Measurements from ENCODE around the gene MICAL1. TPM values are rescaled to one million over a fixed set of nuclear protein-coding genes. Genes with fewer than 3 reads are reported as not detected.

Gene MICAL1
- total RNA-seq, 1 donor from 2014 or later, result 55.6 TPM

DNA sequence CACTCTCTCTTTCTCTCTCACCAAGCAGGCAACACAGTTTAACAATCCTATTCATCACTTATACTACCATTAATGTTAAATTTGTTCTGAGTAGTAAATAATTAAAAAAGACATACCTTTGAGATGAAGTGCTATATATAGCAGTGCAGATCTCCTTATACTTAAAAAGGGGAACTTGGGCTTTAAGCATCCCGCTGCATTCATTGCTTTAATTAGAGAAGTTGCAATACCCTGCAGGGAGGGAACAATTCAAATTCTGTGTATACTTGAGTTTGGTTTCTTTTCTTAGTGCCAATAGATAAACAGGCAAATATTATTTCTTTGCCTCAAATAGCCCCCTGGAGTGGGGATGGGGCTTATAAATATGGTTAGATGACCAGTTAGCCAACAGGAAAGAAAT lies 38.3 kb upstream of the MICAL1 start:
- no peak overlapping the region for H3K27ac ChIP-seq
- H3K36me3 ChIP-seq, result no peaks in the 10 kb centered on the region
- no peaks in the 10 kb centered on the region for H3K27me3 ChIP-seq
- TF ChIP-seq CTCF (IDR thresholded peaks at IDR 0.05), result no peak
- H3K9me3 ChIP-seq, result no peaks in the 10 kb centered on the region
- H3K4me3 ChIP-seq, result no peak overlapping the region
- intact Hi-C loops (cut with DNase I), result no loop called here
- H3K4me1 ChIP-seq, result no peaks in the 10 kb centered on the region
- DNase-seq (ENCODE audit: low spot score in 2 of 2), result no peak

GRCh38 chr6:109491207-109491938 lies 35.8 kb upstream of the MICAL1 start:
- Histone ChIP-seq H3K36me3 (no peaks in the 10 kb centered on the region), H3K9me3 (no peaks in the 10 kb centered on the region), H3K4me1 (no peaks in the 10 kb centered on the region), H3K4me3 (no peak overlapping the region), H3K27me3 (no peaks in the 10 kb centered on the region), H3K27ac (no peak overlapping the region)
- intact Hi-C loops (cut with DNase I), result no loop called here
- TF ChIP-seq CTCF (IDR thresholded peaks at IDR 0.05), result no peak
- no peak for DNase-seq (ENCODE audit: low spot score in 2 of 2)

DNA sequence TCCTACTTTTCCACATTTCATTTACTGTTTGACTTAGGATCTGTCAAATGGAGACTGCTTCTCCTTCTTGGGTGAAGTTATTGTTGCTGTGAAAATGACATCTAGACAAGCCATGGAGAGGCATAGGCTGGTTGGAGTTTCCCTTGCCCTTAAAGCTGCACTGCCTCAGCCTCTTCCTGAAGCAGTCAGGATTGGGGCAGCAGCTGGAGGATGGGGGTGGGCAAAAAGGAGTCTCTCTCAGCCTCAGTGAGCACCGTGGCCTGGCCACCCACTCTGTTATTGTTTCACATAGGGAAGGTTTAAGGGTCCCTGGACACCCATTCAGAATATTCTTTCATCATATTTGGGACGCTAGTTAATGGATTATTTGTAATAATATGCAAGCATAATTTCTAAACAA lies 35.1 kb upstream of the MICAL1 start:
- no peak for DNase-seq (ENCODE audit: low spot score in 2 of 2)
- no peaks in the 10 kb centered on the region for H3K36me3 ChIP-seq
- TF ChIP-seq CTCF (IDR thresholded peaks at IDR 0.05), result no peak
- no peaks in the 10 kb centered on the region for H3K27me3 ChIP-seq
- H3K4me3 ChIP-seq, result no peak overlapping the region
- intact Hi-C loops (cut with DNase I), result no loop called here
- H3K9me3 ChIP-seq, result no peaks in the 10 kb centered on the region
- H3K27ac ChIP-seq, result no peak overlapping the region
- H3K4me1 ChIP-seq, result no peaks in the 10 kb centered on the region

DNA sequence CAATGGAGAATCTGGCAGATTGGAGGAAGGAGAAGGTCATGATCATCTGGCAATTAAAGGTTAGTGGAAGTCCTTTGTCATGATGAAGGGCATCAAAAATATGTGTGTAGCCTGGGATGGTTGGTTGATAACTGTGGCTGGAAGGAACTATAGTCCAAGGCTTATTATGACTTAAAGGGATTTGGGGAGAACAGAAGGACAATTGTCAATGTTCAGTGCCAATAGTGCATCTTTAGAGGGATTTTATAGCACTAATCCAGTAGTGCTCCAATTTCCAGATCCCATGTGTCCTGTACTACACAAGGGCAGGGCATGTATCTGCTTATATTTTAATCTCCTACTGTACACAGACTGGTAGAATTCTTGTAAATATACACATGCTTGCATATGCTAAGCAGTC lies 32.4 kb upstream of the MICAL1 start:
- no peak overlapping the region for H3K4me3 ChIP-seq
- DNase-seq (ENCODE audit: low spot score in 2 of 2), result no peak
- H3K27ac ChIP-seq, result no peak overlapping the region
- no peaks in the 10 kb centered on the region for H3K36me3 ChIP-seq
- TF ChIP-seq CTCF (IDR thresholded peaks at IDR 0.05), result no peak
- no peaks in the 10 kb centered on the region for H3K9me3 ChIP-seq
- H3K27me3 ChIP-seq, result no peaks in the 10 kb centered on the region
- H3K4me1 ChIP-seq, result no peaks in the 10 kb centered on the region
- intact Hi-C loops (cut with DNase I), result no loop called here

DNA sequence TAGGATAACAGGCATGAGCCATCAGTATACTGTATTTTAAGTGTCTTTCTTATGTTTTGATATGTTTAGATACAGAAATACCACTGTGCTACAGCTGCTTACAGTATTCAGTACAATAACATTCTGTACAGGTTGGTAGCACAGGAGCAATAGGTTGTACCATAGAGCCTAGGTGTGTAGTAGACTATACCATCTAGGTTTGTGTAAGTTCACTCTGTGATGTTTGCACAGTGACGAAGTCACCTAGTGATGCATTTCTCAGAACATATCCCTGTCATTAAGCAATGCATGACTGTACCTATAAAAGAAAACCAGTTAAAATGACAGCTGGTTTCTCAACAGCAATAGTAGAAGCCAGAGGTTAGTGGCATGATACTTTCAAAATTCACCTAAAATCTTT lies 30.5 kb upstream of the MICAL1 start:
- intact Hi-C loops (cut with DNase I), result no loop called here
- no peak for TF ChIP-seq CTCF (IDR thresholded peaks at IDR 0.05)

More for the DNA sequence above, 30.5 kb upstream of the MICAL1 start:
- no peak overlapping the region for H3K27ac ChIP-seq
- H3K27me3 ChIP-seq, result no peaks in the 10 kb centered on the region
- no peak overlapping the region for H3K4me3 ChIP-seq
- H3K4me1 ChIP-seq, result peaks cover 8 to 12% of the 10 kb centered on the region in 2 donors
- no peaks in the 10 kb centered on the region for H3K9me3 ChIP-seq
- peaks cover 0 to 5% of the 10 kb centered on the region in 2 donors for H3K36me3 ChIP-seq
- no peak for DNase-seq (ENCODE audit: low spot score in 2 of 2)
